Subcutaneous abdominal adipose tissue (tissue), 5 donors: Measurements from ENCODE around the gene ANKMY2.

Experiments used
- H3K27ac ChIP-seq: one replicate; pipeline ENCODE4 v1.7.0; 2013; ENCODE audit warnings: low read depth, mild to moderate bottlenecking, inconsistent platforms, low read length, moderate library complexity
- H3K27me3 ChIP-seq, 5 donors: one replicate each; pipeline ENCODE4 v1.7.0; 2013; ENCODE audit warnings: low read length in 5 of 5, inconsistent platforms in 1 of 5; ENCODE audit not compliant: control insufficient read depth in 5 of 5, insufficient read depth in 4 of 5
- H3K36me3 ChIP-seq, 5 donors: one replicate each; pipeline ENCODE4 v1.7.0; 2013; ENCODE audit warnings: low read length in 5 of 5; ENCODE audit not compliant: control insufficient read depth in 5 of 5, insufficient read depth in 5 of 5
- H3K4me1 ChIP-seq, 5 donors: one replicate each; pipeline ENCODE4 v1.7.0; 2013; ENCODE audit warnings: low read length in 5 of 5, mild to moderate bottlenecking in 3 of 5, moderate library complexity in 1 of 5; ENCODE audit not compliant: control insufficient read depth in 5 of 5, insufficient read depth in 5 of 5
- H3K4me3 ChIP-seq, 5 donors: one replicate each; pipeline ENCODE4 v1.7.0; 2013; ENCODE audit warnings: low read length in 5 of 5, low read depth in 1 of 5
- H3K9ac ChIP-seq, 5 donors: one replicate each; pipeline ENCODE4 v1.7.0; 2013; ENCODE audit warnings: low read length in 5 of 5, mild to moderate bottlenecking in 4 of 5, moderate library complexity in 3 of 5
- H3K9me3 ChIP-seq, 5 donors: one replicate each; pipeline ENCODE4 v1.7.0; 2013; ENCODE audit warnings: low read length in 5 of 5; ENCODE audit not compliant: control insufficient read depth in 5 of 5
- donor health status: healthy.
- donor health status: healthy.
- donor health status: healthy.
- donor health status: healthy.
- donor health status: healthy.

ANKMY2 gene

DNA sequence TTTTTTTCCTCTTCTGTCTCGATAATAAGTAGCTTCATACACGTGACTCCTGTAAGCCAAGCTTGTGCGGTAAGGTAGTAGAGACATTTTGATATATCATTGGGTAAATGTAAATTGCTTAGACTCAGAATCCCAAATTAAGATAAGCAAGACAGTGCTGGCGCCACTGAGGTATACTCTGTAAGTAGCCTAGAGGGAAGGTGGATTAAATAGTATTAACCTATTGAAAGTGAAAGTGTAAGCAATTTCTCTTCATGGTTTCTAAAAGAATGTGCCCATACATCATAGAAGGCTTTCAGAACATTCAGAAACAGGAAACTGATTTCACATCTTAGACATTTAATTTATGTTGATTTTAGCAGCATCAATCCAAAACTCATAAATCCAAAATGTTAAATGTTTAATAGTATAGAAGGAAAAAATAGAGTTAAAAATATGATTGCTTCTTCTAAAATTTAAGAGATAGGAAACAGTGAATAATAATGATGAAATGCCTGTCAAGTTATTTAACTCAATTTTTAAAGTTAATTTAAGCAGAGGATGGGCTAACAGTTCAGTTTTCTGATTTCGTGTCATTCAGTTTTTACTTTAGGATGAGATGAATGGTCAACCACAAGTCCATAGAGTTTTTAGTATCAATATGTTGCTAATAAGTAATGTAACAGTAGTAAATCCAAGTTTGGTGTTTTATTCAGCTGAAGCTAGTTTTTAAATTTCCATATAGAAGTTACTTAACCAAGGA lies 82.1 kb downstream of the ANKMY2 start:
- no peaks in the 10 kb centered on the region for H3K4me1 ChIP-seq
- peak overlapping the region in 4 of 5 donors; percentile 16 to 31 (median 26) for H3K4me3 ChIP-seq
- no peaks in the 10 kb centered on the region for H3K27me3 ChIP-seq
- H3K36me3 ChIP-seq = no peaks in the 10 kb centered on the region
- peak overlapping the region in 1 of 5 donors; percentile 15 for H3K9ac ChIP-seq
- no peaks in the 10 kb centered on the region for H3K9me3 ChIP-seq
- no peak overlapping the region for H3K27ac ChIP-seq

DNA sequence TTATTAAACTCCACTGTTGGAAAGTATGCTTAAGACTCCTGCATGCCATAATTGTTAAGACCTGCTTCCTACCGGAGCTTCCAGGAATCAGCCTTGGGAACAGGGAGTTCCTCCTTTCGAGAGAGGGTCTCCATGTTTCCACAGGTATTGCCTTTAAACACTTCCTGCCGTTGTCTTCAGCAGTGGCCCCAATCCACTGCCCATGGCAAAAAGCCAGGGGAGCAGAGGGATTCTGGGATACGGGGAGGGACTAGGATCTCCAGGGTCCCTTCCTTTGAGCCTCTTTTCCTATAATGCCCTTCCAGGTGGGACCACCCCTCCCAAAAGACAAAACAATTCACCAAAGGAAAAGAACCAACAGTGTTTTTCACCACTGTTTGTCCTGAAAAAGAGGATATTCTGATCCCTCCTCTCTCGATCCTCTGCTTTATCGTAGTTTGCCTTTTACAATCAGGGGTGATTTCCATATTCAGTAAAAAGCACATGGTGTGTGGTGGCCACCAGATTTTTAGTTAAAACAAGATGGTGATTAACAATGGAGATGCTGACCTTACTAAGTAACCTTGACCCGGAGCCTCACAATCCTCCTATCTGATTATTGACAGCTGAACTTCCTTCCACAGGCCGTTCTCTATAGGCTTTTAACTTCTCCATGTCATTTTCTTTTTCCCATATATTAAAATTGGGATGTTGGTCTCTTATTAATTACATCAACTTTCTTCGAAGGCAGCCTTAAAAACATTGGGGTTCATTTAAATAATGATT lies 82.9 kb downstream of the ANKMY2 start:
- no peak overlapping the region for H3K4me3 ChIP-seq
- no peaks in the 10 kb centered on the region for H3K27me3 ChIP-seq
- no peaks in the 10 kb centered on the region for H3K4me1 ChIP-seq
- no peak overlapping the region for H3K9ac ChIP-seq
- H3K9me3 ChIP-seq = no peaks in the 10 kb centered on the region
- H3K36me3 ChIP-seq = no peaks in the 10 kb centered on the region
- H3K27ac ChIP-seq = no peak overlapping the region

DNA sequence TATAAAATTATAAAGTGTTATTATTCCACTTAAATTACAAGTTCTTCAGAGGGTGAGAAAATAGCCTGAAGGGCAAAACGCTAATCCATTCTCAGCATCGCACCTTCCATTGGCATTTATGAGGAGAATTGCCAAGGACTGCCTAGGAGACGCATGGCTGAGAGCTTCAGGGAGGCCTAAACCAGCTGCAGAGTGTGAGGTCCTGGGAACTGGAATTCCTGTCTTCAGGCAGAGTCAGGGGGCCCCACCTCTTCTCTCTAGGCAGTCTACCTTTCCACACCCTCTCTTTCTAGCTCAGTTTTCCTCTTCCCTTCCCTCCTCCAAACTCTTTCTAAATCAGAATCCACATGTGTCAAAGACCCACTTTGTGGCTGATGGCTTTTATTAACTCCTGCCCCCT lies 83.6 kb downstream of the ANKMY2 start:
- Histone ChIP-seq H3K9ac (no peak overlapping the region), H3K36me3 (no peaks in the 10 kb centered on the region), H3K27ac (no peak overlapping the region), H3K4me3 (no peak overlapping the region), H3K9me3 (no peaks in the 10 kb centered on the region), H3K4me1 (no peaks in the 10 kb centered on the region), H3K27me3 (no peaks in the 10 kb centered on the region)

DNA sequence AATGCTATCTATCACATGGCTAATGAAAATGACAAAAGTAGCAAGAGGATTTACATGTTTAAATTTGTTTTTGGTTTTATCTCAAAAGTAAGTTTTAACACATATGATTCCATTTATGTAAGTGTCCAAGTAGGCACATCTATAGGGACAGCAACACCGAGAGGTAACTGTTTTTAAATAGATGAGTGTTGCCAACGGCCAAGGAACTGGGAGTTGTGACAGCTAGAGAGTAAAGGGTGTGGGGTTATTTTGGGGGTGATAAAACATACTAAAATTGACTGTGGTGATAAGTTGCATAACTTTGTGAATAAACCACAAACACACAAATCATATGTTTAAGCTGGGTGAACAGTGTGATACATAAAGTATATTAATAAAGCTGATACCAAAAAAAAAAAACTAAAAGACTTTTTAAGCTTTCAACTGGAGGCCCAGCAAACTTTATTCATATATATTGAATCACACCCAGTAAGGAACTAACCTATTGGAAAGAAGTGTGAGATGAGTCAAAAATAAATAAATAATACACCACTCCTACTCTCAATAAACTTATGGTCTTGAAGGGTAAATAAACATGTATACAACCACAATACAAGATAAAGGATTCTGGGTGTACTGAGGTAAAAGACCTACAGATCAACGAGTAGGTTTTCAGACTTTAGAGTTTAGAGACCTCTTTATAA lies 85.9 kb downstream of the ANKMY2 start:
- H3K27me3 ChIP-seq = no peaks in the 10 kb centered on the region
- H3K27ac ChIP-seq = no peak overlapping the region
- H3K4me3 ChIP-seq = no peak overlapping the region
- no peaks in the 10 kb centered on the region for H3K9me3 ChIP-seq
- H3K4me1 ChIP-seq = no peaks in the 10 kb centered on the region
- no peak overlapping the region for H3K9ac ChIP-seq
- no peaks in the 10 kb centered on the region for H3K36me3 ChIP-seq

DNA sequence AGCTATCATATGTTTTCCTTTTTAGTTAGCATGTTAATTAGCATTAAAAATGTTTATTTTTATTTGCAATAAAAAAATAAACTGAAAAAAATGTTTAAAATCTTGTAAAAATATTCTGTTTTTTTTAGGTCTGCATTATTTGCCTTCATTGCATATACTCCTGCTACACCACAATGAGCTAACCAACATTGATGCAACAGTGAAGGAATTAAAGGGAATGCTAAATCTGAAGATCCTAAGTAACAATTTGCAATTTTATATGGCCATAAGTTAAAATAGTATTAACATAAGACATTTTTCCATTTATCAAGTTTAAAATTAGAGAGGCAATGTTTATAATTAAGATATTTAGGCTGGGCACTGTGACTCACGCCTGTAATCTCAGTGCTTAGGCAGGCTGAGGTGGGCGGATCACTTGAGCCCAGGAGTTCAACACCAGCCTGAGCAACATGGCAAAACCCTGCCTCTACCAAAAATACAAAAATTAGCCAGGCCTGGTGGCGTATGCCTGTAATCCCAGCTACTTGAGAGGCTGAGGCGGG lies 86.7 kb downstream of the ANKMY2 start:
- Histone ChIP-seq H3K36me3 (no peaks in the 10 kb centered on the region), H3K9me3 (no peaks in the 10 kb centered on the region), H3K4me3 (no peak overlapping the region), H3K27me3 (no peaks in the 10 kb centered on the region), H3K9ac (no peak overlapping the region), H3K4me1 (no peaks in the 10 kb centered on the region), H3K27ac (no peak overlapping the region)

DNA sequence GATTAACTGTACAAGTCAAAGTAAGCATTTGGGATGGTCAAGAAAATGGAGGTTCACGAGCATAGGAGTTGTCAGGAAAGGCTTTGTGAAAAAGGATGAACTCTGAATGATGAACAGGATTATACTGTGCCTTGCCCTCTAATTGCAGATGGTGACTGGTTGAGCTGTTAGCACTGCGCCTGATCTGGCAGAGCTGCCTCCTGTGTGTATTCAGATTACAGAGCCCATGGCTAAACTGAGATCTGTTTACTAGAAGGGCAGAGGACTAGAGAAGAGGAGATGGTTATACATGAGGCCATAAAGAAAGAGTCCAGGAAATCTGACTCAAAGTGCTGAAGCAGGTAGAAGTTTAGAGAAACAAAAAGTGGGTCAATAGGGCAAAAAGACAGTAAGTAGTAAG lies 89.2 kb downstream of the ANKMY2 start:
- Histone ChIP-seq H3K9me3 (no peaks in the 10 kb centered on the region), H3K4me1 (no peaks in the 10 kb centered on the region), H3K27me3 (no peaks in the 10 kb centered on the region), H3K9ac (no peak overlapping the region), H3K4me3 (no peak overlapping the region), H3K36me3 (no peaks in the 10 kb centered on the region), H3K27ac (no peak overlapping the region)

DNA sequence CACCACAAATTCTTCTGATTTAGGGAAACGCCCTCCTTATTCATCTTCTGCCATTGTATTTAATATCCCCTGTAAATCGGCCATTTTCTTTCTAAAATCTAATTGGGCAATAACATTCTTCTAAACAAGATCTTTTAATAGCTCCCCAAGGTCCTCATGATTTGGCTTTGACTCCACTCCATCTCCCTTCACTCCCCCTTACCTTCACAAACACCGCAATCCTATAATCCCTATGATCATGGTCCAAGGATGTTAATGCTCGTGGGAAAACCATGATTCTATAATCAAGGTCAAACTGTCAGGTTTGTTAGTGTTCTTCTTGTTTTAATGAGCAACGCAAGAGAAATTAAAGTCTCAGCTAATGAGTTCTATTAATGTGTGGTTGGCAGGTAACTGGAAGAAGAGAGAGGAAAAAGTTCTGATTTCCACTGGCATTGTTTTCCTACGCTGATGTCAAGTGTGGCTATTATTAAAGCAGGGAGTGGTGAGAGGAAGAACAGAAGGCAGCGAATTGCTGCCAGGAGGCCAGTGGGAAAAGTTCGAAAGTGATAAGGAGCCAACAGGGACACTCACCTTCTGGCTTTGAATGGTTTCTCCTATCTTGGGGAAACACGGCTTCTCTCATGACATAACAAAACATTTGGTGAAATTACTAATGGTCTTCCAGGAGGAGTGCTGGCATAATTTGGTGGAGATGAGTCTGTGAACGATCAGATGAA lies 90.9 kb downstream of the ANKMY2 start:
- Histone ChIP-seq H3K4me3 (no peak overlapping the region), H3K9me3 (no peaks in the 10 kb centered on the region), H3K27me3 (no peaks in the 10 kb centered on the region), H3K27ac (no peak overlapping the region), H3K9ac (no peak overlapping the region), H3K36me3 (no peaks in the 10 kb centered on the region), H3K4me1 (no peaks in the 10 kb centered on the region)

DNA sequence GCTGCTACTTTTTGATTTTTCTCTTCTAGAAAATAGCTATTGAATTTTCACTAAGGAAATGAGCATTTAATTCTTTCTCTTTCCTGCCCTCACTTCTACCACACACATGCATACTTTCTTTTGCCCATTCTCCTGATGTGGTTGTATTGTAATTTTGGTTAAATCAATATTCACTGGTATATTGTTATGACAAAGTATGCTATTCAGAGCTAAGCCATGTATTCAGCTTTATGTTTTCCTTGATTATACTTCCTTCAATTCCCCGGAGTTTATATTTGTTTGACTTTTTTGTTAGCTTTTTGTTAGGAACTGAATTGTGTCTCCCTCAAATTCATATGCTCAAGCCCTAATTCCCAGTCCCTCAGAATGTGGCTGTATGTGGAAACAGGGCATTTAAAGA lies 94.9 kb downstream of the ANKMY2 start:
- Histone ChIP-seq H3K4me3 (no peak overlapping the region), H3K9me3 (no peaks in the 10 kb centered on the region), H3K36me3 (no peaks in the 10 kb centered on the region), H3K4me1 (no peaks in the 10 kb centered on the region), H3K27ac (no peak overlapping the region), H3K9ac (no peak overlapping the region), H3K27me3 (no peaks in the 10 kb centered on the region)
